OCI-LY7 (cell line): ENCODE results near the gene SPTBN2. TPM values are rescaled to one million over a fixed set of nuclear protein-coding genes. Genes with fewer than 3 reads are reported as not detected.

Experiments used
- BruUV-seq: library from RNA; stranded (reverse); fragments of 400-500 nt; replicated peaks from 2 replicates; lab custom pipeline; 2021; lab: Mats Ljungman, UMichigan
- CTCF ChIA-PET: fragments of 300-600 bp; sonication (Branson Sonifier 250); formaldehyde crosslinking; loops from one replicate; lab custom pipeline; 2022; ENCODE audit warnings: antibody characterized with exemption; ENCODE audit not compliant: unreplicated experiment; lab: Charles Lee
- POLR2A ChIA-PET: fragments of 300-600 bp; sonication (Branson Sonifier 250); formaldehyde crosslinking; loops from one replicate; lab custom pipeline; 2022; ENCODE audit warnings: antibody characterized with exemption; lab: Charles Lee
- DNase-seq: peaks from one replicate; pipeline ENCODE4 v3.0.0-alpha.2; 2015; ENCODE audit warnings: low spot score
- H2AFZ ChIP-seq: fragments of 200-600 bp; sonication (generic), shearing (Covaris generic); 2 replicates; pipeline ENCODE4 v1.6.1; 2014; ENCODE audit warnings: mild to moderate bottlenecking, antibody characterized with exemption, low read length, moderate library complexity
- H3K27ac ChIP-seq: fragments of 200-600 bp; sonication (generic); 2 replicates; pipeline ENCODE4 v1.5.1; 2014; ENCODE audit warnings: mixed run types, low read depth, mild to moderate bottlenecking, moderate library complexity, low read length, inconsistent platforms; ENCODE audit not compliant: poor library complexity, severe bottlenecking
- H3K36me3 ChIP-seq: fragments of 200-600 bp; sonication (generic); 2 replicates; pipeline ENCODE4 v1.6.1; 2014; ENCODE audit warnings: mild to moderate bottlenecking, antibody characterized with exemption, low read length, moderate library complexity, mixed read lengths; ENCODE audit not compliant: insufficient read depth
- H3K4me1 ChIP-seq: fragments of 200-600 bp; sonication (generic); 2 replicates; pipeline ENCODE4 v1.5.1; 2014; ENCODE audit warnings: mild to moderate bottlenecking, low read length; ENCODE audit not compliant: insufficient read depth, poor library complexity, severe bottlenecking
- H3K4me2 ChIP-seq: fragments of 200-600 bp; sonication (generic); 2 replicates; pipeline ENCODE4 v1.6.1; 2014; ENCODE audit warnings: mild to moderate bottlenecking, low read length
- H3K4me3 ChIP-seq: fragments of 200-600 bp; sonication (generic); 2 replicates; pipeline ENCODE4 v1.5.1; 2014; ENCODE audit warnings: mild to moderate bottlenecking, low read depth, low read length; ENCODE audit not compliant: poor library complexity, severe bottlenecking
- H3K79me2 ChIP-seq: fragments of 200-600 bp; sonication (generic); 2 replicates; pipeline ENCODE4 v1.6.1; 2016; ENCODE audit warnings: low read depth, mild to moderate bottlenecking, low read length, moderate library complexity, mixed read lengths; ENCODE audit not compliant: insufficient read depth
- H3K9me2 ChIP-seq: fragments of 200-600 bp; sonication (generic); 2 replicates; pipeline ENCODE4 v1.6.1; 2016; ENCODE audit warnings: mild to moderate bottlenecking, low read length, mixed read lengths; ENCODE audit not compliant: insufficient read depth
- H3K9me3 ChIP-seq: fragments of 200-600 bp; sonication (generic); 2 replicates; pipeline ENCODE4 v1.6.1; 2014; ENCODE audit warnings: mild to moderate bottlenecking, mixed run types, low read length, mixed read lengths
- H4K20me1 ChIP-seq: fragments of 200-600 bp; sonication (generic); 2 replicates; pipeline ENCODE4 v1.6.1; 2014; ENCODE audit warnings: mild to moderate bottlenecking, antibody characterized with exemption, low read length, moderate library complexity, mixed read lengths; ENCODE audit not compliant: insufficient read depth
- EZH2phosphoT487 ChIP-seq: fragments of 200-600 bp; sonication (generic); IDR thresholded peaks from 2 replicates; pipeline ENCODE4 v1.6.1; 2018; ENCODE audit warnings: low read depth, borderline replicate concordance, mild to moderate bottlenecking, mixed run types, antibody characterized with exemption, low read length, moderate library complexity, mixed read lengths
- intact Hi-C: fragments of 100-400 bp; cut with micrococcal nuclease; formaldehyde crosslinking; loops from one replicate; pipeline ENCODE4 v1.10.0; 2022; ENCODE audit not compliant: unreplicated experiment
- total RNA-seq, 2 experiments: library from RNA; depleted of rRNA in 1 of 2; stranded (reverse); fragments of >200 nt in 1 of 2; shearing (Covaris generic) in 1 of 2; gene quantifications; 2 replicates each; pipeline ENCODE4 v1.2.3, GENCODE V29; 2014 to 2022
- TF ChIP-seq, protein P1 (sequence below): fragments of 200-600 bp; sonication (generic); conservative IDR thresholded peaks from 2 replicates; pipeline ENCODE4 v1.5.1; 2014; ENCODE audit warnings: mild to moderate bottlenecking, antibody characterized with exemption, low read length, moderate library complexity, mixed read lengths

The SPTBN2 gene
- total RNA-seq, 2 experiments from 2014 or later = 16.2 to 25.2 TPM

DNA sequence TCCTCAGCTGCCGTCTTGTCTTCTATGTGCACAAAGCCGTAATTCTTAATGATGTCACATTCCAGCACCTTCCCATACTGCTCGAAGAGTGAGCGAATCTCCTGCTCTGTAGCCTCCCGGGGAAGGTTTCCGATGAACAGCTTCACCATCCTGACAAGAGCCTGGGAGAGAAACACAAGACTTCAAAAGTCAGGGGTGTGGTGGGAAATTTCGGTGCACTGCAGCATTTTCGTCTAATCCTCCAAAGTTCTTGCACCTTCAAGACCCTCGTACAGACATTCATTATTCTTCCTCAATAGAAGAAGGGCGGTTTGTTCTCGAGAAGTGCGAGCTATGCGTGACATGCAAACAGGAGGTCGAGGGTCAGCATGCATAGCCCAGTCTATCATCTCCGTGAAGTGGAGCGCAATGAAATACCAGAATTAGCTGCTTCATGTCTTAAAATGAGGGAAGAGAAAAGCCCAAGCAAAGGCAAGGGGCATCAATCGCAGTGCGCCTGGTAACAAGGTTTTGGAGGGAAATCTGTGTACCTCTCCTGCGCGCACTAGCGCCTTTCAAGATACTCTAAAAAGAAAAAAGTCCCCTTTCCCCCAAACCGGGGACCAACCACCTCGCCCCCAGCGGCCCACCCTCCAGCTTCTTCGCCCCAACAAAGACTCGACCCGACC lies 52.0 kb downstream of the SPTBN2 start:
- Histone ChIP-seq H3K4me2 (peak overlapping the region; percentile 93), H4K20me1 (peaks cover 14% of the 10 kb centered on the region; the same call in 1 of the 2 replicates), H3K4me1 (peaks cover 49% of the 10 kb centered on the region), H3K9me2 (no peaks in the 10 kb centered on the region), H3K9me3 (no peaks in the 10 kb centered on the region), H3K36me3 (peaks cover 28% of the 10 kb centered on the region), H2AFZ (peak overlapping the region; percentile 86), H3K4me3 (peak overlapping the region; percentile 77), H3K27ac (peak overlapping the region; percentile 87), H3K79me2 (peaks cover 51% of the 10 kb centered on the region)
- TF ChIP-seq, protein P1, sequence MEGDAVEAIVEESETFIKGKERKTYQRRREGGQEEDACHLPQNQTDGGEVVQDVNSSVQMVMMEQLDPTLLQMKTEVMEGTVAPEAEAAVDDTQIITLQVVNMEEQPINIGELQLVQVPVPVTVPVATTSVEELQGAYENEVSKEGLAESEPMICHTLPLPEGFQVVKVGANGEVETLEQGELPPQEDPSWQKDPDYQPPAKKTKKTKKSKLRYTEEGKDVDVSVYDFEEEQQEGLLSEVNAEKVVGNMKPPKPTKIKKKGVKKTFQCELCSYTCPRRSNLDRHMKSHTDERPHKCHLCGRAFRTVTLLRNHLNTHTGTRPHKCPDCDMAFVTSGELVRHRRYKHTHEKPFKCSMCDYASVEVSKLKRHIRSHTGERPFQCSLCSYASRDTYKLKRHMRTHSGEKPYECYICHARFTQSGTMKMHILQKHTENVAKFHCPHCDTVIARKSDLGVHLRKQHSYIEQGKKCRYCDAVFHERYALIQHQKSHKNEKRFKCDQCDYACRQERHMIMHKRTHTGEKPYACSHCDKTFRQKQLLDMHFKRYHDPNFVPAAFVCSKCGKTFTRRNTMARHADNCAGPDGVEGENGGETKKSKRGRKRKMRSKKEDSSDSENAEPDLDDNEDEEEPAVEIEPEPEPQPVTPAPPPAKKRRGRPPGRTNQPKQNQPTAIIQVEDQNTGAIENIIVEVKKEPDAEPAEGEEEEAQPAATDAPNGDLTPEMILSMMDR = no peak
- TF ChIP-seq EZH2phosphoT487 = no peak
- no peak for DNase-seq
- ChIA-PET CTCF (interaction anchor here (0.6 to 2.5 kb wide), 4 partner anchors 32 to 131 kb away, joined by 3 to 7 read pairs (median 4); partner anchors contain the start of gene ZDHHC24), POLR2A (interaction anchor here (0.6 to 2.5 kb wide), 12 partner anchors 9 to 197 kb away, joined by 3 to 11 read pairs (median 3); partner anchors contain the start of genes ACTN3, DPP3, RBM14 and ZDHHC24)
- intact Hi-C loops = loop anchor here (2.0 to 5.0 kb wide), 2 partner anchors 38 to 85 kb away; partner anchors contain the start of genes CCDC87, CCS and RBM4
- BruUV-seq = no TSS peak

DNA sequence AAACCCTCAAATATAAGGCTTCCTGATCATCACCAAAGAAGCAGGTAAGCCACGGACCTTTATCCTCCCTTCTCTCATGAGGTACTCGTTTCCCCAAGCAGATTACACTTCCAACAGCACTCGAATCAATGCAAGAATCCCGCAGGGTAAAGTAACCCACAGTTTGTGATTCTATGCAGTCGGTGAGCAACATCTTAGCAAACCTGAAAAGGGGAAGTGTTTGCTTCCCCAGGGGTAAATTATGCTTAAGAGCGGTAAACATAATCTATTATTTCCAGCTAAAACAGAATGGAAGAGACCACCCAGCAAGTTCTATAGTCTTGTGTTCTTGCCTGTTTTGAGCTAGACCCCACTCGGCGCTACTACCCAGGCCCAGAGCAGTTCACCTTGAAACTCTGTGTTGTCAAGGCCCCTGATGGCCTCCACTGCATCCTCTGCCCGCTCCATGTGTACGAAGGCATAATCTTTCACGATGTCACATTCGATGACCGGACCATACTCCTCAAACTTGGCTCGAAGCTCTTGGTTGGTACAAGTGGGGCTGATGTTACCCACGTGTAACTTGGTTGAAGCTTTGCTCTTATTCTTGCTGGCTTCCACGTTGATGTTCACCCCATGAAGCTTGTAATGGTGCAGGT lies 52.6 kb downstream of the SPTBN2 start:
- Histone ChIP-seq H4K20me1 (peaks cover 14% of the 10 kb centered on the region; the same call in 1 of the 2 replicates), H3K9me3 (no peaks in the 10 kb centered on the region), H3K36me3 (peaks cover 28% of the 10 kb centered on the region), H3K9me2 (no peaks in the 10 kb centered on the region), H3K27ac (peak overlapping the region; percentile 87), H3K4me1 (peaks cover 49% of the 10 kb centered on the region), H2AFZ (no peak overlapping the region), H3K4me2 (peak overlapping the region; percentile 93), H3K79me2 (peaks cover 57% of the 10 kb centered on the region), H3K4me3 (peak overlapping the region; percentile 77)
- no TSS peak for BruUV-seq
- TF ChIP-seq EZH2phosphoT487 = no peak
- TF ChIP-seq, protein P1 = no peak
- ChIA-PET CTCF (interaction anchor here (0.9 kb wide), 1 partner anchor 31 kb away, joined by 3 read pairs; no protein-coding TSS in a partner anchor), POLR2A (interaction anchor here (0.9 to 2.5 kb wide), 5 partner anchors 8 to 131 kb away, joined by 3 to 11 read pairs (median 4); partner anchors contain the start of genes ACTN3 and ZDHHC24)
- intact Hi-C loops = loop anchor here (2.0 to 5.0 kb wide), 2 partner anchors 38 to 84 kb away; partner anchors contain the start of genes CCDC87, CCS and RBM4
- peak; percentile 47 for DNase-seq
